IMR-90 (cell line): ENCODE measurements around the gene C11orf71. TPM values are rescaled to one million over a fixed set of nuclear protein-coding genes. Genes with fewer than 3 reads are reported as not detected.

Experiments
- ATAC-seq: fragments of 200-7000 bp; cut with Tn5 transposase; 2 replicates; pipeline ENCODE4 v1.9.1; 2020; ENCODE audit warnings: low read depth, mild to moderate bottlenecking, moderate library complexity
- BruUV-seq: library from RNA; stranded (reverse); fragments of 400-500 nt; replicated peaks from 2 replicates; lab custom pipeline; 2021; lab: Mats Ljungman, UMichigan
- CTCF ChIA-PET: fragments of 300-600 bp; formaldehyde crosslinking; extraction: SDS; loops from one replicate; lab custom pipeline; 2021; ENCODE audit warnings: antibody characterized with exemption; lab: Yijun Ruan, JAX
- POLR2A ChIA-PET: fragments of 300-600 bp; sonication (Branson Sonifier 250); formaldehyde crosslinking; loops from one replicate; lab custom pipeline; 2022; ENCODE audit warnings: antibody characterized with exemption; ENCODE audit not compliant: unreplicated experiment; lab: Charles Lee
- DNase-seq: peaks from one replicate; pipeline ENCODE4 v3.0.0; 2013
- H2AFZ ChIP-seq: replicated peaks from 2 replicates; pipeline ENCODE3; 2013; ENCODE audit warnings: low read length, mild to moderate bottlenecking; ENCODE audit not compliant: poor library complexity
- H2AK5ac ChIP-seq: 2 replicates; pipeline ENCODE4 v1.6.1; 2013; ENCODE audit warnings: low read depth, low read length, inconsistent platforms
- H2AK9ac ChIP-seq: replicated peaks from 2 replicates; pipeline ENCODE3; 2013; ENCODE audit warnings: mild to moderate bottlenecking, low read depth, low read length, moderate library complexity; ENCODE audit not compliant: poor library complexity
- H2BK120ac ChIP-seq: 2 replicates; pipeline ENCODE4 v1.6.1; 2013; ENCODE audit warnings: low read depth, low read length, inconsistent platforms
- H2BK15ac ChIP-seq: 3 replicates; pipeline ENCODE4 v1.6.1; 2013; ENCODE audit warnings: low read depth, low read length, inconsistent platforms
- H2BK20ac ChIP-seq: 2 replicates; pipeline ENCODE4 v1.6.1; 2013; ENCODE audit warnings: low read depth, mild to moderate bottlenecking, inconsistent platforms, low read length, moderate library complexity
- H2BK5ac ChIP-seq: 2 replicates; pipeline ENCODE4 v1.6.1; 2013; ENCODE audit warnings: mild to moderate bottlenecking, low read depth, low read length, inconsistent platforms; ENCODE audit not compliant: poor library complexity, severe bottlenecking
- H3K14ac ChIP-seq: replicated peaks from 2 replicates; pipeline ENCODE4 v1.6.1; 2013; ENCODE audit warnings: low read depth, low read length, inconsistent platforms
- H3K18ac ChIP-seq: 2 replicates; pipeline ENCODE4 v1.6.1; 2013; ENCODE audit warnings: low read depth, low read length, control low read depth
- H3K23ac ChIP-seq: 2 replicates; pipeline ENCODE4 v1.6.1; 2013; ENCODE audit warnings: low read depth, low read length, inconsistent platforms
- H3K27ac ChIP-seq: 2 replicates; pipeline ENCODE4 v1.5.1; 2013; ENCODE audit warnings: mild to moderate bottlenecking, control low read depth, low read length; ENCODE audit not compliant: insufficient read depth
- H3K27me3 ChIP-seq: 2 replicates; pipeline ENCODE4 v1.6.1; 2013; ENCODE audit warnings: low read length; ENCODE audit not compliant: control insufficient read depth, insufficient read depth
- H3K36me3 ChIP-seq: 2 replicates; pipeline ENCODE4 v1.6.1; 2013; ENCODE audit warnings: low read length, mixed read lengths; ENCODE audit not compliant: control insufficient read depth, insufficient read depth
- H3K4ac ChIP-seq: 2 replicates; pipeline ENCODE4 v1.6.1; 2013; ENCODE audit warnings: low read depth, low read length, inconsistent platforms
- H3K4me1 ChIP-seq: 2 replicates; pipeline ENCODE4 v1.6.1; 2013; ENCODE audit warnings: low read length, mixed read lengths; ENCODE audit not compliant: control insufficient read depth, insufficient read depth
- H3K4me2 ChIP-seq: 2 replicates; pipeline ENCODE4 v1.6.1; 2013; ENCODE audit warnings: low read depth, mild to moderate bottlenecking, control low read depth, low read length, moderate library complexity
- H3K4me3 ChIP-seq: 2 replicates; pipeline ENCODE4 v1.5.1; 2013; ENCODE audit warnings: low read depth, mild to moderate bottlenecking, control low read depth, low read length, moderate library complexity; ENCODE audit not compliant: insufficient read depth
- H3K56ac ChIP-seq: 2 replicates; pipeline ENCODE4 v1.6.1; 2013; ENCODE audit warnings: low read length, inconsistent platforms; ENCODE audit not compliant: insufficient read depth; ENCODE audit errors: extremely low read depth
- H3K79me1 ChIP-seq, 2 experiments: 2 replicates each; pipeline ENCODE4 v1.6.1; 2013; ENCODE audit warnings: low read length in 2 of 2, inconsistent platforms in 1 of 2, low read depth in 1 of 2
- H3K9ac ChIP-seq: 2 replicates; pipeline ENCODE4 v1.6.1; 2013; ENCODE audit warnings: low read depth, low read length, control low read depth
- H3K9me1 ChIP-seq: 2 replicates; pipeline ENCODE4 v1.6.1; 2013; ENCODE audit warnings: low read length, inconsistent platforms; ENCODE audit not compliant: insufficient read depth
- H3K9me3 ChIP-seq: 2 replicates; pipeline ENCODE4 v1.6.1; 2013; ENCODE audit warnings: low read length; ENCODE audit not compliant: control insufficient read depth, insufficient read depth
- H4K20me1 ChIP-seq: 2 replicates; pipeline ENCODE4 v1.6.1; 2013; ENCODE audit warnings: low read length, inconsistent platforms; ENCODE audit not compliant: insufficient read depth
- H4K5ac ChIP-seq: 2 replicates; pipeline ENCODE4 v1.6.1; 2013; ENCODE audit warnings: mild to moderate bottlenecking, low read depth, low read length, control low read depth
- H4K8ac ChIP-seq, 2 experiments: 2 replicates each; pipeline ENCODE4 v1.6.1; 2013; ENCODE audit warnings: low read depth in 2 of 2, low read length in 2 of 2, control low read depth in 1 of 2, inconsistent platforms in 1 of 2
- H4K91ac ChIP-seq: 2 replicates; pipeline ENCODE4 v1.6.1; 2013; ENCODE audit warnings: low read depth, low read length, inconsistent platforms; ENCODE audit not compliant: insufficient read depth
- CEBPB ChIP-seq: IDR thresholded peaks from 2 replicates; pipeline ENCODE4 v1.6.1; 2012; ENCODE audit warnings: low read depth, low read length, improper control_type of control experiment
- CHD1 ChIP-seq: IDR thresholded peaks from 2 replicates; pipeline ENCODE4 v1.6.1; 2012; ENCODE audit warnings: low read depth, low read length, improper control_type of control experiment
- CTCF ChIP-seq: conservative IDR thresholded peaks from 2 replicates; pipeline ENCODE4 v1.5.1; 2012; ENCODE audit warnings: mild to moderate bottlenecking, low read depth, low read length, improper control_type of control experiment
- ELK1 ChIP-seq: fragments of 150-350 bp; IDR thresholded peaks from 2 replicates; pipeline ENCODE4 v1.6.1; 2016; ENCODE audit warnings: low read depth, mild to moderate bottlenecking, low read length, moderate library complexity, borderline replicate concordance
- FOS ChIP-seq: fragments of 150-350 bp; IDR thresholded peaks from 2 replicates; pipeline ENCODE4 v1.6.1; 2016; ENCODE audit warnings: low read depth, low read length
- MAFK ChIP-seq: IDR thresholded peaks from 2 replicates; pipeline ENCODE4 v1.6.1; 2012; ENCODE audit warnings: low read depth, low read length, improper control_type of control experiment
- MAZ ChIP-seq: IDR thresholded peaks from 2 replicates; pipeline ENCODE4 v1.6.1; 2012; ENCODE audit warnings: low read depth, mild to moderate bottlenecking, low read length, improper control_type of control experiment, moderate library complexity, borderline replicate concordance
- NFE2L2 ChIP-seq: fragments of 150-350 bp; IDR thresholded peaks from 2 replicates; pipeline ENCODE4 v1.6.1; 2016; ENCODE audit warnings: low read depth, mild to moderate bottlenecking, low read length
- POLR2A ChIP-seq: IDR thresholded peaks from 2 replicates; pipeline ENCODE4 v1.6.1; 2012; ENCODE audit warnings: mild to moderate bottlenecking, low read depth, low read length
- RAD21 ChIP-seq: IDR thresholded peaks from 2 replicates; pipeline ENCODE4 v1.6.1; 2012; ENCODE audit warnings: low read length, improper control_type of control experiment
- RCOR1 ChIP-seq: IDR thresholded peaks from 2 replicates; pipeline ENCODE4 v1.6.1; 2012; ENCODE audit warnings: mild to moderate bottlenecking, low read length, improper control_type of control experiment; ENCODE audit not compliant: insufficient replicate concordance
- RFX5 ChIP-seq: IDR thresholded peaks from 2 replicates; pipeline ENCODE4 v1.8.0; 2012; ENCODE audit warnings: low read depth, mild to moderate bottlenecking, low read length, moderate library complexity
- SMC3 ChIP-seq: fragments of 150-350 bp; IDR thresholded peaks from 2 replicates; pipeline ENCODE4 v1.6.1; 2016; ENCODE audit warnings: low read depth, mild to moderate bottlenecking, antibody characterized with exemption, low read length, moderate library complexity
- USF2 ChIP-seq: fragments of 150-350 bp; IDR thresholded peaks from 2 replicates; pipeline ENCODE4 v1.6.1; 2017; ENCODE audit warnings: mild to moderate bottlenecking, antibody characterized with exemption, low read length, low read depth
- WGBS, 2 experiments: methylation state at CpG; one replicate each; pipeline versions ENCODE4 v1.1.5 to v1.1.7; 2013; ENCODE audit warnings: missing lambda C conversion rate in 2 of 2; ENCODE audit not compliant: insufficient read length in 1 of 2; ENCODE audit errors: extremely low coverage in 2 of 2; 5-methylcytosine and 5-hydroxymethylcytosine counted together
- dilution Hi-C: fragments of 300-500 bp; cut with HindIII; formaldehyde crosslinking; loops from one replicate; pipeline ENCODE4 v1.14.3; 2018; ENCODE audit warnings: low sequenced_read_pairs; ENCODE audit not compliant: unreplicated experiment
- in situ Hi-C: fragments of 300-500 bp; cut with MboI; formaldehyde crosslinking; loops from 3 replicates; pipeline ENCODE4 v1.14.3; 2019; ENCODE audit warnings: low sequenced_read_pairs, inconsistent platforms, mixed read lengths
- intact Hi-C: fragments of 100-400 bp; cut with micrococcal nuclease; formaldehyde crosslinking; loops from 2 replicates; pipeline ENCODE4 v1.10.0; 2022
- polyA plus RNA-seq, 3 experiments: library from polyadenylated mRNA; depleted of rRNA; stranded (reverse); fragments of >200 nt; gene quantifications; 2 replicates each; pipeline ENCODE4 v1.2.3, GENCODE V29; 2012; ENCODE audit warnings: low replicate concordance in 1 of 3
- total RNA-seq: library from RNA; depleted of rRNA; stranded (reverse); fragments of >200 nt; gene quantifications from 2 replicates; pipeline ENCODE4 v1.2.3, GENCODE V29; 2012

Gene C11orf71
- total and polyA plus RNA-seq, 2 of the 4 experiments (the other 2 are of a cell fraction), result 2.3 to 3.7 TPM

GRCh38 chr11:114438303-114438702, 38.0 kb upstream of the C11orf71 start:
- Histone ChIP-seq H2BK20ac (no peak overlapping the region), H2AK9ac (no peak overlapping the region), H3K9me3 (no peaks in the 10 kb centered on the region), H3K27me3 (no peaks in the 10 kb centered on the region), H2BK5ac (no peak overlapping the region), H4K91ac (no peak overlapping the region), H4K20me1 (peaks cover 8% of the 10 kb centered on the region), H3K4me1 (peaks cover 5% of the 10 kb centered on the region; the same call in 1 of the 2 replicates), H3K4me2 (no peak overlapping the region), H3K56ac (no peak overlapping the region), H3K18ac (no peak overlapping the region), H3K4ac (no peak overlapping the region), H3K27ac (no peak overlapping the region), H3K9me1 (peaks cover 5% of the 10 kb centered on the region; the same call in 1 of the 2 replicates), H2BK120ac (no peak overlapping the region), H3K79me1 (peaks cover 4 to 32% of the 10 kb centered on the region in 2 experiments; a peak in 2 of 4 replicates), H4K5ac (peak overlapping the region; percentile 13; the same call in 1 of the 2 replicates), H3K4me3 (no peak overlapping the region), H3K23ac (no peak overlapping the region), H2AK5ac (no peak overlapping the region), H2BK15ac (no peak overlapping the region), H3K36me3 (no peaks in the 10 kb centered on the region; the same call in 1 of the 2 replicates), H3K14ac (no peak overlapping the region), H4K8ac (peak overlapping the region in 1 of 2 experiments; percentile 58; a peak in 2 of 4 replicates), H3K9ac (no peak overlapping the region), H2AFZ (no peak overlapping the region)
- intact Hi-C loops, result loop anchor here (2.0 kb wide), 1 partner anchor 158 kb away; no protein-coding TSS in a partner anchor
- DNase-seq (peak; percentile 4), ATAC-seq (no peak)
- dilution Hi-C loops, result no loop called here
- WGBS, 2 experiments, result 17% methylated on average over 1 of the region's 6 CpGs; no CpG with 5 or more reads in 1 of the 2 experiments
- in situ Hi-C loops, result no loop called here
- no peak for TF ChIP-seq CHD1
- TF ChIP-seq RCOR1, result no peak
- no peak for TF ChIP-seq ELK1
- TF ChIP-seq RFX5, result no peak
- no peak for TF ChIP-seq USF2
- TF ChIP-seq RAD21, result no peak
- TF ChIP-seq CEBPB, result no peak
- TF ChIP-seq POLR2A, result no peak
- no peak for TF ChIP-seq MAFK
- no peak for TF ChIP-seq CTCF
- no peak for TF ChIP-seq SMC3
- no peak for TF ChIP-seq MAZ
- no peak for TF ChIP-seq FOS
- TF ChIP-seq NFE2L2, result no peak
- BruUV-seq, result no TSS peak
- ChIA-PET CTCF (no interaction called here), POLR2A (interaction anchor here (0.7 kb wide), 1 partner anchor 26 kb away, joined by 4 read pairs; no protein-coding TSS in a partner anchor)
